GM19455 (cell line): ENCODE results near the gene CPEB2.
"Not testable (repeated sequence)": the region's sequence is repeated elsewhere in the genome, so short reads cannot be mapped to it uniquely, and the experiment has no call there.

Experiments
- ATAC-seq: cut with Tn5 transposase; IDR thresholded peaks from one replicate; pipeline ENCODE4 v1.9.1; 2021; ENCODE audit not compliant: unreplicated experiment

CPEB2 gene

DNA sequence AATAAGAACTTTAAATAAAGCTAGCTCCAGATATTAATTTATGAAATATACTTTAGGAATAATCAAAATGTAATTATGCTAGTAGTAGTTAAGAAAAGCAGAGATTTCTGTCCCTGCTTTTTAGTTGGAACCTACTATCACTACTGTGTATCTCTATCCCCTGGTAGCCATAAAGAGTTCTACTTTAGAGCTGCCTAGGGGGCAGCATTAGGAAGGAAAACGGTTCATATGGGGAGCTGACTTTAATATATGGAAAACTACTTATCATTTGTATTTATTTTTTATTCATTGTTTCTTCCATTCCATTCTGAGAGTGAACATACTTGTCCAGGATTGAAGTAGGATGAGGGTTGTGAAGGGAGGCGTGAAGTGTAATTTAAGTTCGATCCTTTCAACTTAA is 40.9 kb downstream of the CPEB2 start:
- ATAC-seq = no peak

- no peak for ATAC-seq
These were observed 41.6 kb downstream of the CPEB2 start for GRCh38 chr4:15043922-15044321.

- no peak for ATAC-seq
These were observed 52.3 kb downstream of the CPEB2 start for GRCh38 chr4:15054541-15054940.

DNA sequence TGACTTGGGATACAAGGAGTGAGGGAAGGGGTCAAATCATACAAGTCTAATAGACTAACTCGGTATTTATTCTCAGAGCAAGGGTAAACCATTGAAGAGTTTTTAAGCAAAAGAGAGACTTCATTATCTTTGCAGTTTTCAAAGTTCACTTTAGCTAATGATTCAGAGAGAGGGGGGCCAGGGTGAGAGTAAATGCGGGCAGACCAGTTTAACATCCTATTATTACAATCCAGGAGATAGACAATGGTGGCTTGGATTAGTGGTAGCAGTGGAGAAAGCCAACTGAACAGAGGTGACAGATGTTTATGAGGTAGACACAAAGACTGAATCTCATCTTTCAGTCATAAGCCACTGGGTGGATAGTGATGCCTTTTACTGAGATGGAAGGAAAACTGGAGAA is 57.9 kb downstream of the CPEB2 start:
- ATAC-seq = no peak

DNA sequence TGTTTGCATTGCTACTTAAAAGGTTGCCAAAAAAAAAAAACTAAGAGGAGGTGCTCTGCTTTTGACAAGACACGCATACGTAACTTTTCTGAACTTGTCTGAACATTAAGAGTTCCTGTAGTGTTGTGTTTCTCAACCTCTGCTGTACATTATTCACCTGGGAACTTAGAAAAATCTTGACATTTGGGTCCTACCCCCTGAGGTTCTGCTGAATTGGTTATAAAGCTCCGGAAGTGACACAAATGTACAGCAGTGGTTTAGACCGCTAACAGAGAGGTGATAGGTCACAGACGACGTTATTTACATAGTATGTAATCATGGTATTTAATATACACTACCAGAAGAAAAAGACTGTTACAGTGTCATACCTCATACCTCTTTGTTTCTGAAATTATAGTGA is 61.1 kb downstream of the CPEB2 start:
- no peak for ATAC-seq

DNA sequence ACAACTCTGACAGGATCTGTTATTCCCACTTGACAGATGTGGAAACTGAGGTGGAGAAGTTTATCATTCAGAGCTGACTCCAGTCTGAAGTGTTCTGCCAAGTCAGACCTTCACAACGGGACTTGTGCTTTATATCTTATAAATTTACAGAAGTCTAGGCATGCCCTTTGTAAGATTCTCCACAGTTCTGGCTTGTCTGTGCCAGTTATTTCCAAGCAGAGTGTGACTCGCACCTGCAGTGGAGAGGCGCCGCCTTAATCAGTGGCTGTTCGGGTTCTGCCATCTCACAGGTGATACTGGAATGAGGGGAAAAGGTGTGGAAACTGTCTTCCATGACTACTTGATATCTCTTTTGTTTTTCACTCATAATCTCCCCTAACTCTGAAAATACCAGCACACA is 63.2 kb downstream of the CPEB2 start:
- no peak for ATAC-seq

GRCh38 chr4:15066140-15066539 is 63.9 kb downstream of the CPEB2 start:
- no peak for ATAC-seq

DNA sequence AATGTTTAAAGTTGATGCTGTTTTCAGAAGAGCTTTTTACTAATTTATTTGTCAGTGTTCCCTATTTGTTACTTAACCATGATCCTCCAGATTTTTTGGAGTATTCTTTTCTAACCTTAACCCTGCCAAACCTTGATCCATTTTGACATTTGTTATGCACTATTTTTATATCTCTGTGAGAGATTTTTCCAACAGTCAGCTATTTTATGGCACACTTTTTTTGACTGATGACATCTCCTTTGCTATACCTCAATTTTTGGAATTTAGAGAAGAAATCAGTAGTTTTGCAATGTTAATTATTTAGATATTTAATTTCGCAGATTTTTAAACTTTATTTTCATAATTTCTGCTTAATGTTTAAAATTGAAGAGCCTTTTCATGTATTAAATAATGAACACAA is 66.0 kb downstream of the CPEB2 start:
- no peak for ATAC-seq

GRCh38 chr4:15075875-15076274 is 73.6 kb downstream of the CPEB2 start:
- ATAC-seq = no peak

GRCh38 chr4:15077969-15078368 is 75.7 kb downstream of the CPEB2 start:
- no peak for ATAC-seq

DNA sequence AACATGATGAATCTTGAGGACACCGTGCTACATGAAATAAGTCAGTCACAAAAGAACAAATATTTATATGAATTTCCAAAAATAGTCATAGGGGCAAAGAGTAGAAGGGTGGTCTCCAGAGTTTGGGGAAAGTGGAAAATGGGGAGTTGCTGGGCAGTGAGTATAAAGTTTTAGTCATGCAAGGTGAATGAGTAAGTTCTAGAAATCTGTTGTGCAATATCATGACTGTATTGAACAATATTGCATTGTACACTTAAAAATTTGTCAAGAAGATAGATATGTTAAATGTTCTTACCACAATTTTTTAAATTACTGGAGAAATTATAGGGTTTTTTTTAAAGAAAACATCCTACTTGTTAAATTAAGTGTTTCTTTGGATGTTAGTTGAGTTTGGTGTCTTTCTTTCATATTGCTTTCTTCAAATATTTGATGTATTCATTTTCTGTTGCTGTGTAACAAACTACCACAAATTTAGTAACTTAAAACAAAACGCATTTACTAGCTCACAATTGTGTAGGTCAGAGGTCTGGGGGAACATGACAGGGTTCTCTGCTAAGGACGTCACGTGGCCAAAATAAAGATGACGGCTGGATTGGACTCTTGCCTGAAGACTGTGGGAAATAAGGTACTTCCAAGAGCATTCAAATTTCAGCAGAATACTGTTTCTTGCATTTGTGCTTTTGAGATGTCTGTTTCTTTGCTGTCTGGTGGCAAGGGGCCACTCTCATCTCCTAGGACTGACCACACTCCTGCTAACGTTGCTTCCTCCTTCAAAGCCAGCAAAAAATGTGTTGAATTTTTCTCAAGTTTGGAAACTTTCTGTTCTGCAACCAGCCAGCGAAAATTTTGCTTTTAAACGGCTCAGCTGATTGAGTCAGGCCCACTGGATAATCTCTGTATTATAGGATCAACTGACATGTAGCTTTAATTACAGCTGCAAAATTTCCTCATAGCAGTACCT is 76.7 kb downstream of the CPEB2 start:
- no peak for ATAC-seq

GRCh38 chr4:15084780-15085179 is 82.5 kb downstream of the CPEB2 start:
- no peak for ATAC-seq

DNA sequence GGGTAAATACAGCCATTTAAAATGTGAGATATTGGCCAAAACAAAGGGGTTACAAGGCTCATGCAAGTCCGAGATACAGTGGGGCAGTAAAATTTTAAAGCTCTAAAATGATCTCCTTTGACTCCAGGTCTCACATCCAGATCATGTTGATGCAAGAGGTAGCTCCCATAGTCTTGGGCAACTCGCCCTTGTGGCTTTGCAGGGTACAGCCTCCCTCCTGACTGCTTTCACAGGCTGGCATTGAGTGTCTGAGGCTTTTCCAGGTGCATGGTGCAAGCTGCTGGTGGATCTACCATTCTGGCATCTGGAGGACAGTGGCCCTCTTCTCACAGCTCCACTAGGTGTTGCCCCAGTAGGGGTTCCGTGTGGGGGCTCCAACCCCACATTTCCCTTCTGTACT is 83.5 kb downstream of the CPEB2 start:
- ATAC-seq = not testable (repeated sequence)

GRCh38 chr4:15086259-15086658 is 84.0 kb downstream of the CPEB2 start:
- not testable (repeated sequence) for ATAC-seq

GRCh38 chr4:15088394-15089035 is 86.2 kb downstream of the CPEB2 start:
- no peak for ATAC-seq

GRCh38 chr4:15089979-15090378 is 87.7 kb downstream of the CPEB2 start:
- ATAC-seq = no peak

- ATAC-seq = no peak
These were observed 98.1 kb downstream of the CPEB2 start for GRCh38 chr4:15100380-15100779.

- ATAC-seq = no peak
These were observed 98.9 kb downstream of the CPEB2 start for GRCh38 chr4:15100994-15101695.

GRCh38 chr4:15104825-15105224 is 102.5 kb downstream of the CPEB2 start:
- no peak for ATAC-seq

GRCh38 chr4:15106399-15106798 is 104.1 kb downstream of the CPEB2 start:
- no peak for ATAC-seq

GRCh38 chr4:15109600-15109999 is 107.3 kb downstream of the CPEB2 start:
- ATAC-seq = no peak

GRCh38 chr4:15110120-15110571 is 107.9 kb downstream of the CPEB2 start:
- ATAC-seq = no peak
